ENCODE measurements around the gene ECE1. TPM values are rescaled to one million over a fixed set of nuclear protein-coding genes. Genes with fewer than 3 reads are reported as not detected.
A peak's percentile ranks its signal among the peaks of the same experiment; 100 is the strongest.

The ECE1 gene
- total and polyA plus RNA-seq, 2 donors (not counting 1 experiment from before 2014, with no cell fraction given): 131 to 138 TPM

DNA sequence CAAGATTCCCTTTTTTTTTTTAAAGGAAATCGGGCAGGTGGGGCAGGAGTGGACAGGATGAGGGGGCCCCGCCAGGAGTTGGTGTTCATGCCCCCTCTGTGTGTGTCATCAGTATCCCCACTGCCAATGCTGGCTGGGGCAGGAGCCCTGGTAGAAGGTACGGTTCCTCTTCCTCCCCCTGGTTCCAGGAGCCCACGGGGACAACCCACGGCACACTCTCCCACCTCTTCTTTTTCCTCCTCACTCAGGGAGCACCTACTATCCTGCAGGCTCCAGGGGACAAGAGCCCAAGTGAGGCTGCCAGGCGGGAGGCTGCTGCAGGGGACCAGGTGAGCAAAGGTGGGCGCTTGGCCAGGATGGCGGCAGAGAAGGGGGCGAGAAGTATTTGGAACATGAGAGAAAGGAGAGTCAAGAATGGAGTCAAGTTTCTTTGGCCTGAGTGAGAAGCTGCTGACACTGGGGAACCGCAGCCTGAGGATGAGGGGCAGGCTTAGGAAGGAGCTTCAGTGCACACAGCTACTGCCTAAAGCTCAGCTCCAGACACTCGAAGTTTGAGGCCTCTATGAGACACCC lies 26.5 kb downstream of the ECE1 start:
- no peak for DNase-seq (ENCODE audit: low read depth in 2 of 2)
- Histone ChIP-seq H3K79me2 (ENCODE audit: control insufficient read depth, insufficient read depth, low read length) (peaks cover 12% of the 10 kb centered on the region), H3K4me2 (ENCODE audit: extremely low read depth, insufficient read depth, low read length) (no peak overlapping the region), H3K9ac (ENCODE audit: insufficient read depth, low read length) (no peak overlapping the region), H3K4me1 (ENCODE audit: control insufficient read depth, extremely low read depth, insufficient read depth, low read length) (peaks cover 53% of the 10 kb centered on the region), H3K9me3 (ENCODE audit: control insufficient read depth, insufficient read depth, low read depth, low read length) (no peaks in the 10 kb centered on the region), H3K4me3 (replicated peaks in 1 of 4; ENCODE audit: control extremely low read depth in 1 of 4, insufficient read depth in 1 of 4, low read depth in 3 of 4, low read length in 4 of 4) (no peak overlapping the region), H3K27me3 (ENCODE audit: control insufficient read depth, insufficient read depth, low read length) (no peaks in the 10 kb centered on the region), H3K27ac (ENCODE audit: insufficient read depth, low read length) (peak overlapping the region; percentile 98), H3K36me3 (ENCODE audit: control insufficient read depth, insufficient read depth, low read length) (peaks cover 12% of the 10 kb centered on the region), H4K20me1 (ENCODE audit: control insufficient read depth, extremely low read depth, insufficient read depth, low read length) (no peaks in the 10 kb centered on the region), H2AFZ (ENCODE audit: low read length) (no peak overlapping the region)
- TF ChIP-seq, protein P1, sequence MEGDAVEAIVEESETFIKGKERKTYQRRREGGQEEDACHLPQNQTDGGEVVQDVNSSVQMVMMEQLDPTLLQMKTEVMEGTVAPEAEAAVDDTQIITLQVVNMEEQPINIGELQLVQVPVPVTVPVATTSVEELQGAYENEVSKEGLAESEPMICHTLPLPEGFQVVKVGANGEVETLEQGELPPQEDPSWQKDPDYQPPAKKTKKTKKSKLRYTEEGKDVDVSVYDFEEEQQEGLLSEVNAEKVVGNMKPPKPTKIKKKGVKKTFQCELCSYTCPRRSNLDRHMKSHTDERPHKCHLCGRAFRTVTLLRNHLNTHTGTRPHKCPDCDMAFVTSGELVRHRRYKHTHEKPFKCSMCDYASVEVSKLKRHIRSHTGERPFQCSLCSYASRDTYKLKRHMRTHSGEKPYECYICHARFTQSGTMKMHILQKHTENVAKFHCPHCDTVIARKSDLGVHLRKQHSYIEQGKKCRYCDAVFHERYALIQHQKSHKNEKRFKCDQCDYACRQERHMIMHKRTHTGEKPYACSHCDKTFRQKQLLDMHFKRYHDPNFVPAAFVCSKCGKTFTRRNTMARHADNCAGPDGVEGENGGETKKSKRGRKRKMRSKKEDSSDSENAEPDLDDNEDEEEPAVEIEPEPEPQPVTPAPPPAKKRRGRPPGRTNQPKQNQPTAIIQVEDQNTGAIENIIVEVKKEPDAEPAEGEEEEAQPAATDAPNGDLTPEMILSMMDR (conservative IDR thresholded peaks at IDR 0.05 in 1 of 2, IDR thresholded peaks at IDR 0.05 in 1 of 2; ENCODE audit: low read depth in 1 of 2, low read length in 2 of 2): no peak
- TF ChIP-seq EZH2 (IDR thresholded peaks at IDR 0.05; ENCODE audit: low read length, missing control alignments): no peak

GRCh38 chr1:21263052-21263429 lies 27.2 kb downstream of the ECE1 start:
- H3K36me3 ChIP-seq (ENCODE audit: control insufficient read depth, insufficient read depth, low read length): peaks cover 11% of the 10 kb centered on the region
- no peak for DNase-seq (ENCODE audit: low read depth in 2 of 2)
- peaks cover 12% of the 10 kb centered on the region for H3K79me2 ChIP-seq (ENCODE audit: control insufficient read depth, insufficient read depth, low read length)
- H2AFZ ChIP-seq (ENCODE audit: low read length): no peak overlapping the region
- TF ChIP-seq, protein P1 (conservative IDR thresholded peaks at IDR 0.05 in 1 of 2, IDR thresholded peaks at IDR 0.05 in 1 of 2; ENCODE audit: low read depth in 1 of 2, low read length in 2 of 2): no peak
- no peak for TF ChIP-seq EZH2 (IDR thresholded peaks at IDR 0.05; ENCODE audit: low read length, missing control alignments)
- H3K4me3 ChIP-seq (replicated peaks in 1 of 4; ENCODE audit: control extremely low read depth in 1 of 4, insufficient read depth in 1 of 4, low read depth in 3 of 4, low read length in 4 of 4): no peak overlapping the region
- H3K4me2 ChIP-seq (ENCODE audit: extremely low read depth, insufficient read depth, low read length): peak overlapping the region; percentile 37
- H3K4me1 ChIP-seq (ENCODE audit: control insufficient read depth, extremely low read depth, insufficient read depth, low read length): peaks cover 53% of the 10 kb centered on the region
- no peaks in the 10 kb centered on the region for H4K20me1 ChIP-seq (ENCODE audit: control insufficient read depth, extremely low read depth, insufficient read depth, low read length)
- no peaks in the 10 kb centered on the region for H3K27me3 ChIP-seq (ENCODE audit: control insufficient read depth, insufficient read depth, low read length)
- peak overlapping the region; percentile 98 for H3K27ac ChIP-seq (ENCODE audit: insufficient read depth, low read length)
- H3K9ac ChIP-seq (ENCODE audit: insufficient read depth, low read length): peak overlapping the region; percentile 67
- no peaks in the 10 kb centered on the region for H3K9me3 ChIP-seq (ENCODE audit: control insufficient read depth, insufficient read depth, low read depth, low read length)

GRCh38 chr1:21262293-21263051 lies 27.8 kb downstream of the ECE1 start:
- H3K27ac ChIP-seq (ENCODE audit: insufficient read depth, low read length): peak overlapping the region; percentile 98
- H3K36me3 ChIP-seq (ENCODE audit: control insufficient read depth, insufficient read depth, low read length): peaks cover 10% of the 10 kb centered on the region
- no peaks in the 10 kb centered on the region for H4K20me1 ChIP-seq (ENCODE audit: control insufficient read depth, extremely low read depth, insufficient read depth, low read length)
- no peaks in the 10 kb centered on the region for H3K9me3 ChIP-seq (ENCODE audit: control insufficient read depth, insufficient read depth, low read depth, low read length)
- peaks cover 53% of the 10 kb centered on the region for H3K4me1 ChIP-seq (ENCODE audit: control insufficient read depth, extremely low read depth, insufficient read depth, low read length)
- peak overlapping the region; percentile 49 for H3K4me2 ChIP-seq (ENCODE audit: extremely low read depth, insufficient read depth, low read length)
- H3K9ac ChIP-seq (ENCODE audit: insufficient read depth, low read length): peak overlapping the region; percentile 78
- H3K4me3 ChIP-seq (replicated peaks in 1 of 4; ENCODE audit: control extremely low read depth in 1 of 4, insufficient read depth in 1 of 4, low read depth in 3 of 4, low read length in 4 of 4): peak overlapping the region in 1 of 4 experiments; percentile 20
- peaks cover 11% of the 10 kb centered on the region for H3K79me2 ChIP-seq (ENCODE audit: control insufficient read depth, insufficient read depth, low read length)
- H3K27me3 ChIP-seq (ENCODE audit: control insufficient read depth, insufficient read depth, low read length): no peaks in the 10 kb centered on the region
- peak; percentile 89 to 96 for DNase-seq (ENCODE audit: low read depth in 2 of 2)
- H2AFZ ChIP-seq (ENCODE audit: low read length): no peak overlapping the region
- TF ChIP-seq, protein P1 (conservative IDR thresholded peaks at IDR 0.05 in 1 of 2, IDR thresholded peaks at IDR 0.05 in 1 of 2; ENCODE audit: low read depth in 1 of 2, low read length in 2 of 2): no peak
- no peak for TF ChIP-seq EZH2 (IDR thresholded peaks at IDR 0.05; ENCODE audit: low read length, missing control alignments)
